Measurements from ENCODE around the gene SUSD6. TPM values are rescaled to one million over a fixed set of nuclear protein-coding genes. Genes with fewer than 3 reads are reported as not detected.
A peak's percentile ranks its signal among the peaks of the same experiment; 100 is the strongest.

The SUSD6 gene
- total RNA-seq, 1 donor from 2014 or later, result 23.9 TPM

- Histone ChIP-seq H3K36me3 (no peaks in the 10 kb centered on the region), H3K4me3 (no peak overlapping the region), H3K4me1 (peaks cover 99% of the 10 kb centered on the region), H3K27ac (replicated peaks) (peak overlapping the region; percentile 53), H3K27me3 (ENCODE audit: low read depth) (no peaks in the 10 kb centered on the region), H3K9me3 (replicated peaks) (no peaks in the 10 kb centered on the region)
- intact Hi-C loops (cut with micrococcal nuclease), result no loop called here
- DNase-seq, result no peak
- no peak for TF ChIP-seq CTCF (IDR thresholded peaks at IDR 0.05; ENCODE audit: borderline replicate concordance)
Measured at GRCh38 chr14:69630360-69630759, 19.0 kb downstream of the SUSD6 start.

- no peak for TF ChIP-seq CTCF (IDR thresholded peaks at IDR 0.05; ENCODE audit: borderline replicate concordance)
- DNase-seq, result no peak
- Histone ChIP-seq H3K4me3 (no peak overlapping the region), H3K4me1 (peaks cover 99% of the 10 kb centered on the region), H3K9me3 (replicated peaks) (no peaks in the 10 kb centered on the region), H3K27ac (replicated peaks) (peak overlapping the region; percentile 81), H3K27me3 (ENCODE audit: low read depth) (no peaks in the 10 kb centered on the region), H3K36me3 (no peaks in the 10 kb centered on the region)
- intact Hi-C loops (cut with micrococcal nuclease), result no loop called here
Measured at GRCh38 chr14:69631509-69631908, 20.1 kb downstream of the SUSD6 start.

- no peaks in the 10 kb centered on the region for H3K9me3 ChIP-seq (replicated peaks)
- intact Hi-C loops (cut with micrococcal nuclease), result no loop called here
- peaks cover 99% of the 10 kb centered on the region for H3K4me1 ChIP-seq
- H3K27me3 ChIP-seq (ENCODE audit: low read depth), result no peaks in the 10 kb centered on the region
- H3K27ac ChIP-seq (replicated peaks), result peak overlapping the region; percentile 81
- no peak overlapping the region for H3K4me3 ChIP-seq
- no peak for TF ChIP-seq CTCF (IDR thresholded peaks at IDR 0.05; ENCODE audit: borderline replicate concordance)
- no peaks in the 10 kb centered on the region for H3K36me3 ChIP-seq
- DNase-seq, result no peak
Measured at GRCh38 chr14:69632164-69632563, 20.8 kb downstream of the SUSD6 start.

- Histone ChIP-seq H3K27ac (replicated peaks) (peak overlapping the region; percentile 81), H3K4me1 (peaks cover 100% of the 10 kb centered on the region), H3K27me3 (ENCODE audit: low read depth) (no peaks in the 10 kb centered on the region), H3K36me3 (no peaks in the 10 kb centered on the region), H3K9me3 (replicated peaks) (no peaks in the 10 kb centered on the region), H3K4me3 (no peak overlapping the region)
- intact Hi-C loops (cut with micrococcal nuclease), result no loop called here
- no peak for DNase-seq
- no peak for TF ChIP-seq CTCF (IDR thresholded peaks at IDR 0.05; ENCODE audit: borderline replicate concordance)
Measured at GRCh38 chr14:69632593-69633151, 21.3 kb downstream of the SUSD6 start.

GRCh38 chr14:69633238-69633637, 21.8 kb downstream of the SUSD6 start:
- Histone ChIP-seq H3K4me3 (no peak overlapping the region), H3K27me3 (ENCODE audit: low read depth) (no peaks in the 10 kb centered on the region), H3K4me1 (peaks cover 100% of the 10 kb centered on the region), H3K36me3 (no peaks in the 10 kb centered on the region), H3K9me3 (replicated peaks) (no peaks in the 10 kb centered on the region), H3K27ac (replicated peaks) (peak overlapping the region; percentile 81)
- no peak for TF ChIP-seq CTCF (IDR thresholded peaks at IDR 0.05; ENCODE audit: borderline replicate concordance)
- intact Hi-C loops (cut with micrococcal nuclease), result no loop called here
- no peak for DNase-seq

Data from left ventricle myocardium inferior (tissue), 1 donor.